ENCODE measurements around the gene NEK1.

Gene NEK1

DNA sequence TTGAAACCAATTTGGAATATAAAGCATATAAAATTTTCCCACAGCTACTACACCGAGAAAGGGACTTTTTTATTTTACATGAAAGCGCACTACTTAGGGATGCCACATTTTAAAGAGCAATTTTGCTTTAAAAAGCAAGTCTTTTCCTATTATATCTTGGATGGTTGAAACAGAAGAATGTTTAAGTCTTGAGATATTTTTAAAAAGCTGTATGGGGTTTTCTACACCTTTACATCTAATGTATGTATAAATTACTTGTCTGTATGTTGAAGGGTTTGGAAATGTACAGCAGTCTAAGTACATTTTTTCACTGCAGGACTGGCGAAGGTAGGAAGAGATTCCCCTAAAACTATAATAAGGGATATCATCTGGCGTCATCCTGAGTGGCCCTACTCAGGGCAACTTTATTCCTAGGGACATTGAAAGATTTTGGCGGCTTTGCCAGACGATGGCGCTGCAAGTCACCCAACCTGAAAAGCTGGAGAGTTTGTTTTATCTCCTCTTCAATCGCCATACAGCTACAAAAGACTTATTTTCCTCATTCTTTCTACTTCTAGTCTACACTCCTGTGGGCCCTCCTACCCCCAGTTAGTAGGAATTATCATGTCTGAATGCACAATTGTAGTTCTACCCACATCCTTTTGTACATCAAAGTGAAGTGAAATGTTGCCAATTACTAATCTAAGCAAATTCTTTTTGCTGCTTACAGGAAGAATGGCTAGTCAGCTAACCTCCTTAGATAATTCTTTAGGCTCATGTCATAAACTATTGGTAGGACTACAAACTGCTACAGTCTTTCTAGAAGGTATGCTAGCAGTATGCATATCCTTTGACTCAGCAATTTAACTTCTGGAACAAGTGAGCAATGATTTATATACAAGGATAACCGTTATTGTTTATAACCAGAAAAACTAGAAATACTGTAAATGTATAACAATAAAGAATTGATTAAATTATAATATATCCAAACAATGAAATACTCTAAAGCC lies 782 bp upstream of the NEK1 start:
- no peaks in the 10 kb centered on the region for H3K9me3 ChIP-seq
- TF ChIP-seq, protein P1, sequence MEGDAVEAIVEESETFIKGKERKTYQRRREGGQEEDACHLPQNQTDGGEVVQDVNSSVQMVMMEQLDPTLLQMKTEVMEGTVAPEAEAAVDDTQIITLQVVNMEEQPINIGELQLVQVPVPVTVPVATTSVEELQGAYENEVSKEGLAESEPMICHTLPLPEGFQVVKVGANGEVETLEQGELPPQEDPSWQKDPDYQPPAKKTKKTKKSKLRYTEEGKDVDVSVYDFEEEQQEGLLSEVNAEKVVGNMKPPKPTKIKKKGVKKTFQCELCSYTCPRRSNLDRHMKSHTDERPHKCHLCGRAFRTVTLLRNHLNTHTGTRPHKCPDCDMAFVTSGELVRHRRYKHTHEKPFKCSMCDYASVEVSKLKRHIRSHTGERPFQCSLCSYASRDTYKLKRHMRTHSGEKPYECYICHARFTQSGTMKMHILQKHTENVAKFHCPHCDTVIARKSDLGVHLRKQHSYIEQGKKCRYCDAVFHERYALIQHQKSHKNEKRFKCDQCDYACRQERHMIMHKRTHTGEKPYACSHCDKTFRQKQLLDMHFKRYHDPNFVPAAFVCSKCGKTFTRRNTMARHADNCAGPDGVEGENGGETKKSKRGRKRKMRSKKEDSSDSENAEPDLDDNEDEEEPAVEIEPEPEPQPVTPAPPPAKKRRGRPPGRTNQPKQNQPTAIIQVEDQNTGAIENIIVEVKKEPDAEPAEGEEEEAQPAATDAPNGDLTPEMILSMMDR (IDR thresholded peaks at IDR 0.05; ENCODE audit: low read depth, low read length) = peak; percentile 83
- peak; percentile 77 for DNase-seq
- peaks cover 4% of the 10 kb centered on the region; the same call in 1 of the 2 replicates for H3K4me1 ChIP-seq
- peak overlapping the region; percentile 79 for H3K4me3 ChIP-seq (ENCODE audit: low read depth, low read length)
- peaks cover 3% of the 10 kb centered on the region for H3K36me3 ChIP-seq
- H3K27me3 ChIP-seq = no peaks in the 10 kb centered on the region

DNA sequence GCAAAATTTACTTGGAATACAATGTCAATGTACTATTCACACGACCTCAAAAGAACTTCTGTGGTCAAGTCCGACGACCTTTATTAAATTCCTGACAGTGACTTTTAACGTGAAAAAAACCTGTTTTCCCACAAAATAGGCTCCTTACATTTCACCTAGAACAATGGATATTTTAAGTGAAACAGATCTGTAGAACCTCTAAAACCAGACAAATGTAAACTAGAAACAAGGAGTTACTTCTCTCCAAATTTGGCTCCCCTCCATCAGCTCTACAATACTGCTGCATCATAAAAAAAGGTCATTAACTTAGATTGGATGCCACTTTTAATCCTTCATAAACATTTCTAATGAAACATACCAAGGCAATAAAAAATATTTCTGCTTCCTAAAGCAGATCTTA lies 1.2 kb downstream of the NEK1 start:
- Histone ChIP-seq H3K9me3 (no peaks in the 10 kb centered on the region), H3K27me3 (no peaks in the 10 kb centered on the region), H3K36me3 (peaks cover 3% of the 10 kb centered on the region), H3K4me3 (ENCODE audit: low read depth, low read length) (peak overlapping the region; percentile 79), H3K4me1 (peaks cover 13% of the 10 kb centered on the region)
- TF ChIP-seq, protein P1 (IDR thresholded peaks at IDR 0.05; ENCODE audit: low read depth, low read length) = no peak
- no peak for DNase-seq

DNA sequence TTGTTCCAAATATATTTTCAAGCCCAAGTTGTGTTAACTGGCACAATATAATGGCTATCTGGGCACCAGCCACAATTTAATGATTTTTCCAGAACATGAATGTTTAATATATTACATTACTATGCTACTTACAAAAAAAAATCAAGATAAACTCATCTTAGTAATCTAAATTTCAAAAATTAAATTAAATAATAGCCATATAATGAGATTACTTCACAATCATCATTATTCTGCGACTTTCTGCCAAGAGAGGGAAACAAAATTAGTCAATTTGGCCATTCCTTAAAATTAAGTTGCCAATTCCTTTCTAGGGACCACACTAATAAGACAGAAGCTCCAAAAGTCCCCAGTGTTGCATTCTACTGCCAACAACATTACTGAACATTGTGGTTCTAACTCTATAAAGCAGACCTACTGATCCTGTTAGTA lies 7.5 kb downstream of the NEK1 start:
- Histone ChIP-seq H3K36me3 (peaks cover 17% of the 10 kb centered on the region), H3K4me3 (ENCODE audit: low read depth, low read length) (no peak overlapping the region; the same call in 1 of the 2 replicates), H3K27me3 (no peaks in the 10 kb centered on the region), H3K4me1 (peaks cover 34% of the 10 kb centered on the region), H3K9me3 (no peaks in the 10 kb centered on the region)
- DNase-seq = no peak
- TF ChIP-seq, protein P1 (IDR thresholded peaks at IDR 0.05; ENCODE audit: low read depth, low read length) = no peak

DNA sequence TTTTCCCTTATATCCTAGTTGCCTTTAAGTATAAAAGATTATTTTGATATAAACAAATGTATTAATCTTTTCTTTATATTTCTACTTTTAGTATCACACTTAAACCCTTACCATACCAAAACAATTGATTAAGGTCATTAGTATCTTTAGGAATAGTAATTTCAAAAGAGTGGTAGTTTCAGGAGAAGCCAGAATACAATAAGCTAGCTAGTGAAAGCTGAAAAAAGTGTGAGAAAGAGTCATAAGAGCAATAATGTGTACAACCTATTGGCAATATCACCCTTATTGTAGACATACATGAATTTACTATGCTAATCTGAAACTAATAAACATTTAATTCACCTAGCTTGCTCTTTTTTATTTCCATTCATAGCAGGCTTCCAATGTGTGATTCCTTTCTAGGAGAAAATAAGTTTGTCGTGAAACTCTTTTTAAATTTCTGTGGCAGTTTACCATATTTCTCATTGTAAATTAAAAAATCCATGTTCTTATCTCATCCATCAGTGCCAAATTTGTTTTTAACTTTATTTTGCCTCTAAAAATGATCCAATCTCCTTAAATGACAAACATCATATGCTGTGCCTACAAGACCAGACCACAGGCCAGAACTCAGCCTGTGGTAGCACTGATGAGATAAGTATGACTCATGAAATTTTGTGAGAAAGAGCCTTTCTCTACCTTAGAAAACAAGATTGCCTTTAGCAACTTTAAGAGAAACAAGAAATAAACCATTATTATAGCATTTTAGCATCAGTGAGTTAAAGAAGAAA lies 8.1 kb downstream of the NEK1 start:
- peak; percentile 68 for DNase-seq
- TF ChIP-seq, protein P1 (IDR thresholded peaks at IDR 0.05; ENCODE audit: low read depth, low read length) = no peak

DNA sequence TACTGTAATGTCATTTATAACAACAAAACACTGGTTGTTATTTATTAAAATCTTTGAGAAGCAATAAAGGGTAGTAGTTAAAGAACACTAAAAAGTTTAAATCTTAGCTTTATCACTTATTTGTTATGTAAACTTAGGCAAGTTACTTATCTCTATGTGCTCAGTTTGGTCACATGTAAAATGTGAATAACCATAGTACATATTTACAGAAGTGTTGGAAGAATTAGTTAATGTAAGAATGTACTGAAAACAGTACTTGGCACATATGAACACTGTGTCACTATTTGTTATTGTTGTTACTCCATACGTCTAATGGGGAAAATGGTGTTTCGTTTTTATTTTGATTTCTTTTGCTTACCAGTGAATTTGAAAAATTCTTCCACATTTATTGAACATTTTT lies 9.1 kb downstream of the NEK1 start:
- H3K4me1 ChIP-seq = peaks cover 34% of the 10 kb centered on the region
- no peak overlapping the region for H3K4me3 ChIP-seq (ENCODE audit: low read depth, low read length)
- TF ChIP-seq, protein P1 (IDR thresholded peaks at IDR 0.05; ENCODE audit: low read depth, low read length) = no peak
- no peaks in the 10 kb centered on the region for H3K9me3 ChIP-seq
- no peak for DNase-seq
- H3K36me3 ChIP-seq = peaks cover 27% of the 10 kb centered on the region
- no peaks in the 10 kb centered on the region for H3K27me3 ChIP-seq

More for the DNA sequence above, 8.1 kb downstream of the NEK1 start:
- H3K4me1 ChIP-seq = peaks cover 34% of the 10 kb centered on the region
- no peaks in the 10 kb centered on the region for H3K9me3 ChIP-seq
- H3K36me3 ChIP-seq = peaks cover 19% of the 10 kb centered on the region
- no peaks in the 10 kb centered on the region for H3K27me3 ChIP-seq
- no peak overlapping the region; the same call in 1 of the 2 replicates for H3K4me3 ChIP-seq (ENCODE audit: low read depth, low read length)

Measured in BE2C (cell line).